Measurements from ENCODE around the gene CST9L.

DNA sequence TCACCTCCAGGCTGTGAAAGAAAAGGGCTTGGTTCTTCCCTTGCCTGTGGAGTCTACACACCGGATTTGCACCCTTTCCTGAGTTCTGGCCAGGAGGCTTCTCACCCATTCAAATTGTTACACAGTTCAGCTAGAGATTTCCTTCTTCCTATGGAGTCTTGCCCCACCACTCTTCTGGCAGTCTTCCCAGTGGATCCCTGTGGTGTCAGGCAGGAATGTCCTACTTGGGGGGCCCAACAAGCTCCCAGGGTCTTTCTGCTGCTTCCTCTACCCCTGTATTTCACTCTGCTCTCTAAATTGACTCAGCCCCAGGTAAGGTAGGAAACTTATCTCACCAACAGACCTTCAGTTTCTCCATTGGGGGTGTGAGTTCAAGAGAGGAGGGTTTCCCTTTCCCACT is 14.0 kb upstream of the CST9L start:
- TF ChIP-seq POLR2A (IDR thresholded peaks at IDR 0.05; ENCODE audit: low read depth, low read length) (no peak), POLR2AphosphoS5 (IDR thresholded peaks at IDR 0.05; ENCODE audit: low read depth, low read length) (no peak), TAF1 (IDR thresholded peaks at IDR 0.05; ENCODE audit: low read depth, low read length) (no peak), SPI1 (IDR thresholded peaks at IDR 0.05; ENCODE audit: low read depth, low read length) (no peak), PAX5 (IDR thresholded peaks at IDR 0.05; ENCODE audit: insufficient read depth, low read length, severe bottlenecking) (no peak)

Measured in GM12891 (cell line).